Neutrophil (primary cell): ENCODE data around the gene USP20.
"Not testable (repeated sequence)": the region's sequence is repeated elsewhere in the genome, so short reads cannot be mapped to it uniquely, and the experiment has no call there.

Source experiments
- H3K27ac ChIP-seq: fragments of 200-600 bp; sonication (generic); 2 replicates; pipeline ENCODE4 v1.5.1; 2016; ENCODE audit warnings: mild to moderate bottlenecking, moderate library complexity
- H3K27me3 ChIP-seq: fragments of 200-600 bp; sonication (generic); 2 replicates; pipeline ENCODE4 v1.6.0; 2016; ENCODE audit warnings: mild to moderate bottlenecking
- H3K36me3 ChIP-seq: fragments of 200-600 bp; sonication (generic); 2 replicates; pipeline ENCODE4 v1.5.1; 2017
- H3K4me1 ChIP-seq, 2 experiments: fragments of 200-600 bp in 1 of 2; sonication (generic) in 1 of 2; 1 replicate in 1 of 2; 2 replicates in 1 of 2; pipeline versions ENCODE4 v1.5.1 to v1.6.1; 2013 to 2016; ENCODE audit warnings: low read depth in 1 of 2, low read length in 1 of 2, mild to moderate bottlenecking in 1 of 2, moderate library complexity in 1 of 2; ENCODE audit not compliant: control insufficient read depth in 1 of 2, insufficient read depth in 1 of 2
- H3K4me3 ChIP-seq, 2 experiments: fragments of 200-600 bp in 1 of 2; sonication (generic) in 1 of 2; 1 replicate in 1 of 2; 2 replicates in 1 of 2; pipeline ENCODE4 v1.5.1; 2013 to 2016; ENCODE audit warnings: low read depth in 1 of 2, low read length in 1 of 2, mild to moderate bottlenecking in 1 of 2, moderate library complexity in 1 of 2
- H3K9me3 ChIP-seq: fragments of 200-600 bp; sonication (generic); 2 replicates; pipeline ENCODE4 v1.5.1; 2016
- CTCF ChIP-seq: fragments of 200-600 bp; sonication (generic); IDR thresholded peaks from 2 replicates; pipeline ENCODE4 v1.5.1; 2016; ENCODE audit warnings: antibody characterized with exemption

Gene USP20

DNA sequence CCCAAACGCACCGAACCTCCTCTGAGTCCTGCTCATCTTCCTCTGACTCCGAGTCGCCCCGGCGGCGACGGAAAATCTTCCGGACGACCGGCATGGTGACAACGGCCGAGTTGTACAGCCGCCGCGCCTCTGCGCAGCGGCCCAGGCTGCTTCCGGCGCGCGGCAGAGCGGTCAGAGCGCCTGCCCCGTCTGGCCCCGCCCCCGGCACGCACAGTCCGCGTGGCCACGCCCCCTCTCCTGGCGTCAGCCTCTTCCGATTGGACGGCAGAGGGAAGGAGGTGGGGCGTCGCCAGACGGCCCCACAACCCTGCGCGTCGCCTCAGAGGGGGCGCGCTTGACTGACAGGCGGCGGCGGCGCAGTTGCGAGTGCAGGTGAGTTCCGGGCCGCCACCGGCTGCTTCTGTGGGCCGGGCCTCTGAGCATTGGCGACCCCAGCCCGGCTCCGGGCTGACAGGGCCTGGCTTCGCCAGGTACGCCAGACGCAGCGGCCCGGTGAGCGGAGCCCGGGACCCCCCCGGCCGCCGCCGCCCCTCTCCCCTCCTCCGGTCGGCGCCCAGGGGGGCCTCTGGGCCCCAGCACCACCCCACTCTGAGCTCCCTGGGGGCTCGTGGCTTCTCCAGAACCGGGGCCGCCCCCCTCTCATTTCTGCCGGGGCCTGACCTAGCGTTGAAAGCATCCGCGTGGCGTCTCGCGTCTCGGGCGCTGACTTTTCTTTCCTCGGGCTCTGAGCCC, at the start of gene USP20, which contains the start of gene C9orf78:
USP20 (plus strand) TSS at position 331 of the 732 bp plus-strand sequence. CDS start 17,098 bp downstream, outside the sequence.
C9orf78 (minus strand) TSS at position 148 of the 732 bp plus-strand sequence; CDS start at position 94, 54 bp downstream.
- Histone ChIP-seq H3K4me1 (peaks cover 47 to 59% of the 10 kb centered on the region in 2 experiments), H3K4me3 (peak within 1 kb of the TSS; percentile 96 to 99), H3K9me3 (no peaks in the 10 kb centered on the region), H3K27me3 (no peaks in the 10 kb centered on the region), H3K27ac (peak within 1 kb of the TSS; percentile 89), H3K36me3 (peaks cover 27% of the 10 kb centered on the region)
- peak; percentile 53 for TF ChIP-seq CTCF

DNA sequence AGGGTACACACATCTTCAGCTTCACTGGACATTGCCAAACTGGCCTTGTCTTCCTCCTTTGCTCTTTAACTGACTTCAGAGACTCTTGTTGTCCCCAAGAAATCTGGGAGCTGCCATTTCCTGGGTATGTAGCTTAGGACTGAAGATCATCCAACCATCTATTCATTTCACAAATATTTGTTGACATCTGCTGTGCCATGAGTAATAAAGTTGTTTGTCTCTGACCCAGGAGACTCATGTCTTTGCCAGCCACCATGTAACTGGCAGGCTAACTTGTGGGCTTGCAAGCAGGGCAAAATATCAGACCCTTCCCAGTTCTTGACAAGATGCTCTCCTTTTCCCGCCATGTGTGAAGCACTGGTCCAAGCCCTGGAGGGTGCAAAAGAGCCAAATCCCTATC, 49.4 kb upstream of the USP20 start:
- H3K4me3 ChIP-seq = no peak overlapping the region
- TF ChIP-seq CTCF = no peak
- H3K9me3 ChIP-seq = no peaks in the 10 kb centered on the region
- no peaks in the 10 kb centered on the region for H3K36me3 ChIP-seq
- no peak overlapping the region for H3K27ac ChIP-seq
- peaks cover 16 to 22% of the 10 kb centered on the region in 2 experiments for H3K4me1 ChIP-seq
- H3K27me3 ChIP-seq = peaks cover 37% of the 10 kb centered on the region

- Histone ChIP-seq H3K4me3 (no peak overlapping the region), H3K4me1 (peaks cover 10 to 16% of the 10 kb centered on the region in 2 experiments), H3K27ac (no peak overlapping the region), H3K27me3 (peaks cover 37% of the 10 kb centered on the region), H3K36me3 (no peaks in the 10 kb centered on the region), H3K9me3 (no peaks in the 10 kb centered on the region)
- TF ChIP-seq CTCF = no peak
These were observed 48.8 kb upstream of the USP20 start for GRCh38 chr9:129786481-129786880.

GRCh38 chr9:129794549-129794948, 40.7 kb upstream of the USP20 start:
- Histone ChIP-seq H3K4me3 (no peak overlapping the region), H3K27ac (no peak overlapping the region), H3K9me3 (no peaks in the 10 kb centered on the region), H3K36me3 (no peaks in the 10 kb centered on the region), H3K4me1 (peaks cover 0 to 7% of the 10 kb centered on the region in 2 experiments), H3K27me3 (peaks cover 30% of the 10 kb centered on the region)
- no peak for TF ChIP-seq CTCF

GRCh38 chr9:129796029-129796428, 39.2 kb upstream of the USP20 start:
- not testable (repeated sequence) for H3K27ac ChIP-seq, H3K36me3 ChIP-seq, H3K9me3 ChIP-seq, H3K4me3 ChIP-seq, H3K4me1 ChIP-seq
- H3K27me3 ChIP-seq = peaks cover 29% of the 10 kb centered on the region

DNA sequence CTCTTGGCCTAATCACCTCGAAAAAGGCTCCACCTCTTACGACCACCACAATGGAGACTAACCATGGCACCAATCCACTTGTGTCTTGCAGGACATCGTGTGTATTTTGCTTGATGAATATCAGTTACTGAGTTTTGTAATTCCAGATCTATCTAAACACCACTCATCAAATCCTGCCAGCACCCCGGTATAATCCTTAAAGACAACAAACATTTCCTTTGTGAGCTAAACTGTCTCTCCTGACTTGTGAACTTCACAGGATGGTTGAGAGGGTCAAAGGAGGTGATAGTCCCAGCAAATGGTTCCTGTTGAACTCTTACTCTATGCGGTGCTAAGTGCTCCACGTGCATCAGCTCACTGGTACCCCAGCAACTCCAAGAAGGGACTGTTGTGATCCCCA, 36.3 kb upstream of the USP20 start:
- TF ChIP-seq CTCF = no peak
- Histone ChIP-seq H3K4me3 (no peak overlapping the region), H3K27me3 (peaks cover 21% of the 10 kb centered on the region), H3K36me3 (no peaks in the 10 kb centered on the region), H3K4me1 (peaks cover 5 to 7% of the 10 kb centered on the region in 2 experiments), H3K27ac (no peak overlapping the region), H3K9me3 (no peaks in the 10 kb centered on the region)
